OCI-LY1 (cell line): ENCODE results near the gene CSF2RB.

ENCODE experiments used
- EZH2 ChIP-seq: fragments of 200-600 bp; sonication (generic), shearing (Covaris generic); IDR thresholded peaks from 2 replicates; pipeline ENCODE4 v1.8.0; 2017; ENCODE audit warnings: borderline replicate concordance, mixed run types, mild to moderate bottlenecking, antibody characterized with exemption, low read length, moderate library complexity, mixed read lengths
- TF ChIP-seq, protein P1 (sequence below): fragments of 200-600 bp; sonication (generic), shearing (Covaris generic); IDR thresholded peaks from 2 replicates; pipeline ENCODE4 v1.5.1; 2017; ENCODE audit warnings: mild to moderate bottlenecking, antibody characterized with exemption, low read length, moderate library complexity, mixed read lengths

GRCh38 chr22:36900880-36901279 is 12.5 kb upstream of the CSF2RB start:
- TF ChIP-seq, protein P1, sequence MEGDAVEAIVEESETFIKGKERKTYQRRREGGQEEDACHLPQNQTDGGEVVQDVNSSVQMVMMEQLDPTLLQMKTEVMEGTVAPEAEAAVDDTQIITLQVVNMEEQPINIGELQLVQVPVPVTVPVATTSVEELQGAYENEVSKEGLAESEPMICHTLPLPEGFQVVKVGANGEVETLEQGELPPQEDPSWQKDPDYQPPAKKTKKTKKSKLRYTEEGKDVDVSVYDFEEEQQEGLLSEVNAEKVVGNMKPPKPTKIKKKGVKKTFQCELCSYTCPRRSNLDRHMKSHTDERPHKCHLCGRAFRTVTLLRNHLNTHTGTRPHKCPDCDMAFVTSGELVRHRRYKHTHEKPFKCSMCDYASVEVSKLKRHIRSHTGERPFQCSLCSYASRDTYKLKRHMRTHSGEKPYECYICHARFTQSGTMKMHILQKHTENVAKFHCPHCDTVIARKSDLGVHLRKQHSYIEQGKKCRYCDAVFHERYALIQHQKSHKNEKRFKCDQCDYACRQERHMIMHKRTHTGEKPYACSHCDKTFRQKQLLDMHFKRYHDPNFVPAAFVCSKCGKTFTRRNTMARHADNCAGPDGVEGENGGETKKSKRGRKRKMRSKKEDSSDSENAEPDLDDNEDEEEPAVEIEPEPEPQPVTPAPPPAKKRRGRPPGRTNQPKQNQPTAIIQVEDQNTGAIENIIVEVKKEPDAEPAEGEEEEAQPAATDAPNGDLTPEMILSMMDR, result no peak
- no peak for TF ChIP-seq EZH2
